PC-3 (cell line): ENCODE measurements around the gene KRT85. TPM values are rescaled to one million over a fixed set of nuclear protein-coding genes. Genes with fewer than 3 reads are reported as not detected.

Experiments used
- ATAC-seq: fragments of 200-7000 bp; cut with Tn5 transposase; 2 replicates; pipeline ENCODE4 v1.9.1; 2020; ENCODE audit warnings: mild to moderate bottlenecking, moderate library complexity
- BruUV-seq: library from RNA; stranded (reverse); fragments of 400-500 nt; replicated peaks from 2 replicates; lab custom pipeline; 2021; lab: Mats Ljungman, UMichigan
- CTCF ChIA-PET: fragments of 300-600 bp; sonication (Branson Sonifier 250); formaldehyde crosslinking; loops from one replicate; lab custom pipeline; 2022; ENCODE audit warnings: antibody characterized with exemption; lab: Charles Lee
- POLR2A ChIA-PET: fragments of 300-600 bp; sonication (Branson Sonifier 250); formaldehyde crosslinking; loops from one replicate; lab custom pipeline; 2022; ENCODE audit warnings: antibody characterized with exemption; ENCODE audit not compliant: unreplicated experiment; lab: Charles Lee
- DNase-seq: peaks from one replicate; pipeline ENCODE4 v3.0.0-alpha.2; 2015
- H2AFZ ChIP-seq: fragments of 300-600 bp; sonication (generic); 2 replicates; pipeline ENCODE4 v1.6.0; 2016; ENCODE audit warnings: antibody characterized with exemption, low read length
- H3F3A ChIP-seq: fragments of 300-600 bp; sonication (generic); one replicate; pipeline ENCODE4 v1.6.0; 2017; ENCODE audit warnings: antibody characterized with exemption, low read length, control low read depth, mild to moderate bottlenecking; ENCODE audit not compliant: unreplicated experiment
- H3K27ac ChIP-seq: fragments of 300-600 bp; sonication (generic); 2 replicates; pipeline ENCODE4 v1.5.1; 2016; ENCODE audit warnings: mild to moderate bottlenecking, low read length
- H3K27me3 ChIP-seq: fragments of 300-600 bp; sonication (generic); 2 replicates; pipeline ENCODE4 v1.6.1; 2016; ENCODE audit warnings: low read length, mixed read lengths
- H3K36me3 ChIP-seq: fragments of 300-600 bp; sonication (generic); 2 replicates; pipeline ENCODE4 v1.6.1; 2016; ENCODE audit warnings: low read depth, mixed run types, low read length, mixed read lengths
- H3K4me1 ChIP-seq: fragments of 300-600 bp; sonication (generic); 2 replicates; pipeline ENCODE4 v1.5.1; 2016; ENCODE audit warnings: low read length; ENCODE audit not compliant: insufficient read depth
- H3K4me2 ChIP-seq: fragments of 300-600 bp; sonication (generic); 2 replicates; pipeline ENCODE4 v1.6.0; 2016; ENCODE audit warnings: low read length
- H3K4me3 ChIP-seq: fragments of 300-600 bp; sonication (generic); 2 replicates; pipeline ENCODE4 v1.5.1; 2016; ENCODE audit warnings: mild to moderate bottlenecking, low read length, mixed read lengths
- H3K79me2 ChIP-seq: fragments of 300-600 bp; sonication (generic); 2 replicates; pipeline ENCODE4 v1.6.1; 2017; ENCODE audit warnings: low read length, mixed read lengths
- H3K9ac ChIP-seq: fragments of 300-600 bp; sonication (generic); 2 replicates; pipeline ENCODE4 v1.6.0; 2016; ENCODE audit warnings: mild to moderate bottlenecking, low read length
- H3K9me2 ChIP-seq: fragments of 300-600 bp; sonication (generic); replicated peaks from 2 replicates; pipeline ENCODE4 v1.6.1; 2016; ENCODE audit warnings: mixed run types, low read length, mixed read lengths
- H3K9me3 ChIP-seq: fragments of 300-600 bp; sonication (generic); 2 replicates; pipeline ENCODE4 v1.6.1; 2016; ENCODE audit warnings: low read length, mixed read lengths
- H4K20me1 ChIP-seq: fragments of 300-600 bp; sonication (generic); 2 replicates; pipeline ENCODE4 v1.6.1; 2016; ENCODE audit warnings: low read length, mixed read lengths
- EZH2 ChIP-seq: fragments of 300-600 bp; sonication (generic); IDR thresholded peaks from one replicate; pipeline ENCODE4 v1.6.1; 2017; ENCODE audit warnings: antibody characterized with exemption, mild to moderate bottlenecking, low read length; ENCODE audit not compliant: unreplicated experiment
- EZH2phosphoT487 ChIP-seq: fragments of 300-600 bp; sonication (generic); IDR thresholded peaks from 2 replicates; pipeline ENCODE4 v1.6.1; 2018; ENCODE audit warnings: mild to moderate bottlenecking, antibody characterized with exemption, low read length, borderline replicate concordance
- intact Hi-C: fragments of 100-400 bp; cut with micrococcal nuclease; formaldehyde crosslinking; loops from 2 replicates; pipeline ENCODE4 v1.9.0; 2023
- total RNA-seq: library from RNA; depleted of rRNA; stranded (reverse); fragments of >200 nt; gene quantifications from 2 replicates; pipeline ENCODE4 v1.2.3, GENCODE V29; 2014
- TF ChIP-seq, protein P1 (sequence below): fragments of 300-600 bp; sonication (generic); conservative IDR thresholded peaks from 2 replicates; pipeline ENCODE4 v1.5.1; 2017; ENCODE audit warnings: antibody characterized with exemption, low read depth, mild to moderate bottlenecking, low read length

KRT85 gene
- total RNA-seq, 1 experiment from 2014 or later, result not detected

DNA sequence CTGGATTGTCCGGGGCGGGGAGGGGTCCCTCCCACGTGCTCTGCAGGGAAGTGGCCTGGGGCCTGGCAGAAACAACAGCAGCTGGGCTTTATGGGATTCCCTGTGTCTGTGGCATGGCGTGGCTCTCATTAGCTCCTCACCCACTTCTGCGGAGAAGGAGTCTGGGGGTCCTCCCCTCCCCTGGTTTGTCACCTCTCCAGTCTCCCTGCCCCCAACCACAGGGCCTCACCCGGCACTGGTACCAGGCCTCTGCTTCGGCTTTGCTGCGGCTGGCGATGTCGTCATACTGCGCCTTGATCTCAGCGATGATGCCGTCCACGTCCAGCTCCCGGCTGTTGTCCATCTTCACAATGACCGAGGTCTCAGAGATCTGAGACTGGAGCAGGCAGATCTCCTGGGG lies 32.5 kb upstream of the KRT85 start:
- POLR2A ChIA-PET, result no interaction called here
- H4K20me1 ChIP-seq, result no peaks in the 10 kb centered on the region
- intact Hi-C loops, result loop anchor here (10.0 kb wide), 1 partner anchor 55 kb away; the partner anchor contains the start of gene KRT6B
- BruUV-seq, result no TSS peak
- no peaks in the 10 kb centered on the region for H3F3A ChIP-seq
- H3K4me3 ChIP-seq, result no peak overlapping the region
- no peak overlapping the region for H3K27ac ChIP-seq
- ATAC-seq, result no peak
- no peaks in the 10 kb centered on the region for H3K9me2 ChIP-seq
- H3K9me3 ChIP-seq, result no peaks in the 10 kb centered on the region
- no peak for DNase-seq
- no peak overlapping the region for H3K4me2 ChIP-seq
- TF ChIP-seq, protein P1, sequence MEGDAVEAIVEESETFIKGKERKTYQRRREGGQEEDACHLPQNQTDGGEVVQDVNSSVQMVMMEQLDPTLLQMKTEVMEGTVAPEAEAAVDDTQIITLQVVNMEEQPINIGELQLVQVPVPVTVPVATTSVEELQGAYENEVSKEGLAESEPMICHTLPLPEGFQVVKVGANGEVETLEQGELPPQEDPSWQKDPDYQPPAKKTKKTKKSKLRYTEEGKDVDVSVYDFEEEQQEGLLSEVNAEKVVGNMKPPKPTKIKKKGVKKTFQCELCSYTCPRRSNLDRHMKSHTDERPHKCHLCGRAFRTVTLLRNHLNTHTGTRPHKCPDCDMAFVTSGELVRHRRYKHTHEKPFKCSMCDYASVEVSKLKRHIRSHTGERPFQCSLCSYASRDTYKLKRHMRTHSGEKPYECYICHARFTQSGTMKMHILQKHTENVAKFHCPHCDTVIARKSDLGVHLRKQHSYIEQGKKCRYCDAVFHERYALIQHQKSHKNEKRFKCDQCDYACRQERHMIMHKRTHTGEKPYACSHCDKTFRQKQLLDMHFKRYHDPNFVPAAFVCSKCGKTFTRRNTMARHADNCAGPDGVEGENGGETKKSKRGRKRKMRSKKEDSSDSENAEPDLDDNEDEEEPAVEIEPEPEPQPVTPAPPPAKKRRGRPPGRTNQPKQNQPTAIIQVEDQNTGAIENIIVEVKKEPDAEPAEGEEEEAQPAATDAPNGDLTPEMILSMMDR, result no peak
- TF ChIP-seq EZH2phosphoT487, result no peak
- TF ChIP-seq EZH2, result no peak
- H3K36me3 ChIP-seq, result no peaks in the 10 kb centered on the region
- CTCF ChIA-PET, result no interaction called here
- no peaks in the 10 kb centered on the region for H3K79me2 ChIP-seq
- no peak overlapping the region for H2AFZ ChIP-seq
- H3K4me1 ChIP-seq, result 0 out of 2 replicates have a peak, but pooled peaks cover 4% of the 10 kb centered on the region
- no peaks in the 10 kb centered on the region for H3K27me3 ChIP-seq
- H3K9ac ChIP-seq, result no peak overlapping the region

- Histone ChIP-seq H3K27ac (no peak overlapping the region), H3K36me3 (no peaks in the 10 kb centered on the region), H3K4me3 (no peak overlapping the region), H3K9me2 (no peaks in the 10 kb centered on the region), H2AFZ (no peak overlapping the region), H3F3A (no peaks in the 10 kb centered on the region), H3K4me2 (no peak overlapping the region), H3K9me3 (no peaks in the 10 kb centered on the region), H3K27me3 (no peaks in the 10 kb centered on the region), H3K4me1 (0 out of 2 replicates have a peak, but pooled peaks cover 4% of the 10 kb centered on the region), H4K20me1 (no peaks in the 10 kb centered on the region), H3K9ac (no peak overlapping the region), H3K79me2 (no peaks in the 10 kb centered on the region)
- intact Hi-C loops, result loop anchor here (10.0 kb wide), 1 partner anchor 57 kb away; the partner anchor contains the start of gene KRT6B
- TF ChIP-seq EZH2phosphoT487, result no peak
- TF ChIP-seq EZH2, result no peak
- TF ChIP-seq, protein P1, result no peak
- ATAC-seq (no peak), DNase-seq (no peak)
- CTCF ChIA-PET, result no interaction called here
- POLR2A ChIA-PET, result no interaction called here
- BruUV-seq, result no TSS peak
Observed at GRCh38 chr12:52398176-52398575, 30.9 kb upstream of the KRT85 start.

- intact Hi-C loops, result loop anchor here (10.0 kb wide), 1 partner anchor 58 kb away; the partner anchor contains the start of gene KRT6B
Observed at GRCh38 chr12:52396656-52397055, 29.4 kb upstream of the KRT85 start.

More at GRCh38 chr12:52396656-52397055, 29.4 kb upstream of the KRT85 start:
- Histone ChIP-seq H3K27ac (no peak overlapping the region), H3K9ac (no peak overlapping the region), H2AFZ (no peak overlapping the region), H3K9me2 (no peaks in the 10 kb centered on the region), H4K20me1 (no peaks in the 10 kb centered on the region), H3F3A (no peaks in the 10 kb centered on the region), H3K79me2 (no peaks in the 10 kb centered on the region), H3K4me2 (no peak overlapping the region), H3K4me3 (no peak overlapping the region), H3K27me3 (no peaks in the 10 kb centered on the region), H3K36me3 (no peaks in the 10 kb centered on the region), H3K9me3 (no peaks in the 10 kb centered on the region), H3K4me1 (0 out of 2 replicates have a peak, but pooled peaks cover 4% of the 10 kb centered on the region)
- CTCF ChIA-PET, result no interaction called here
- TF ChIP-seq, protein P1, result no peak
- TF ChIP-seq EZH2phosphoT487, result no peak
- no peak for TF ChIP-seq EZH2
- POLR2A ChIA-PET, result no interaction called here
- no peak for ATAC-seq
- BruUV-seq, result no TSS peak
- DNase-seq, result no peak
